Astrocyte of the spinal cord (primary cell): Measurements from ENCODE around the gene IGLL5.

Experiments
- DNase-seq: peaks from one replicate; pipeline ENCODE4 v3.0.0; 2011; ENCODE audit warnings: low read depth, low spot score
- H3K4me3 ChIP-seq: 2 replicates; pipeline ENCODE4 v1.5.1; 2011; ENCODE audit warnings: low read depth, mild to moderate bottlenecking, low read length, moderate library complexity
- in situ Hi-C: cut with HindIII; loops from 2 replicates; pipeline ENCODE4 v1.10.0; 2017; ENCODE audit warnings: low sequenced_read_pairs
- TF ChIP-seq, protein P1 (sequence below): IDR thresholded peaks from 2 replicates; pipeline ENCODE4 v1.5.1; 2012; ENCODE audit warnings: low read depth, mild to moderate bottlenecking, low read length, inconsistent platforms

The IGLL5 gene

DNA sequence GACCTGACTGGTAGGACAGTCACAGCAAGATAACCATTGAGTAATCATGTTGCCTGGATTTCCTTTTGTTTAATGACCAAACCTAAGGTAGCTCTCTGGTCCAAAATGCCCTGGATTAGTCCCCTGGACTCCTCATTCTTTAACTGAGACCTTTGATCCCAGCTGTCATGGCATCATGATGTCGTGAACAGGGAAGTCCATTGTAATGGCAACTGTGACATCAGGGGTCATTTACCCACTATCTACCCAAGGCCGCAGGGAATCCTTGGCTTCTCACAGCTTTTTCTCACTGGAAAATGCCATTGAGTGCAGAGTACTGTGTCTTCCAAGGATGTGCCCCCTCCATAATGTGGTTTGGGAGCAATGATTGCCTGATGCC, 29.1 kb upstream of the IGLL5 start:
- no peak overlapping the region for H3K4me3 ChIP-seq
- DNase-seq: no peak
- TF ChIP-seq, protein P1, sequence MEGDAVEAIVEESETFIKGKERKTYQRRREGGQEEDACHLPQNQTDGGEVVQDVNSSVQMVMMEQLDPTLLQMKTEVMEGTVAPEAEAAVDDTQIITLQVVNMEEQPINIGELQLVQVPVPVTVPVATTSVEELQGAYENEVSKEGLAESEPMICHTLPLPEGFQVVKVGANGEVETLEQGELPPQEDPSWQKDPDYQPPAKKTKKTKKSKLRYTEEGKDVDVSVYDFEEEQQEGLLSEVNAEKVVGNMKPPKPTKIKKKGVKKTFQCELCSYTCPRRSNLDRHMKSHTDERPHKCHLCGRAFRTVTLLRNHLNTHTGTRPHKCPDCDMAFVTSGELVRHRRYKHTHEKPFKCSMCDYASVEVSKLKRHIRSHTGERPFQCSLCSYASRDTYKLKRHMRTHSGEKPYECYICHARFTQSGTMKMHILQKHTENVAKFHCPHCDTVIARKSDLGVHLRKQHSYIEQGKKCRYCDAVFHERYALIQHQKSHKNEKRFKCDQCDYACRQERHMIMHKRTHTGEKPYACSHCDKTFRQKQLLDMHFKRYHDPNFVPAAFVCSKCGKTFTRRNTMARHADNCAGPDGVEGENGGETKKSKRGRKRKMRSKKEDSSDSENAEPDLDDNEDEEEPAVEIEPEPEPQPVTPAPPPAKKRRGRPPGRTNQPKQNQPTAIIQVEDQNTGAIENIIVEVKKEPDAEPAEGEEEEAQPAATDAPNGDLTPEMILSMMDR: no peak
- in situ Hi-C loops: no loop called here

DNA sequence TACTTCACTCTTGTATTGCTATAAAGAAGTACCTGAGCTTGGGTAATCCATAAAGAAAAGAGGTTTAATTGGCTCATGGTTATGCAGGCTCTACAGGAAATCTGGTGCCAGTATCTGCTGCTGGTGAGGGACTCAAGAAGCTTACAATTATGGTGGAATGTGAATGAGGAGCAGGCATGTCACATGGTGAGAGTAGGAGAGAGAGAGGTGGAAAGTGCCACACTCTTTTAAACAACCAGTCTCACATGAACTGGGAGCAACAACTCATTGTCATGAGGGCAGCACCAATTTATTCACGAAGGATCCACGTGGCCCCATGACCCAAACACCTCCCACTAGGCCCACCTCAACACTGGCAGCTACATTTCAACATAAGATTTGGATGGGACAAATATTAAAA, 24.6 kb upstream of the IGLL5 start:
- H3K4me3 ChIP-seq: no peak overlapping the region
- no peak for DNase-seq
- in situ Hi-C loops: no loop called here
- TF ChIP-seq, protein P1: no peak

DNA sequence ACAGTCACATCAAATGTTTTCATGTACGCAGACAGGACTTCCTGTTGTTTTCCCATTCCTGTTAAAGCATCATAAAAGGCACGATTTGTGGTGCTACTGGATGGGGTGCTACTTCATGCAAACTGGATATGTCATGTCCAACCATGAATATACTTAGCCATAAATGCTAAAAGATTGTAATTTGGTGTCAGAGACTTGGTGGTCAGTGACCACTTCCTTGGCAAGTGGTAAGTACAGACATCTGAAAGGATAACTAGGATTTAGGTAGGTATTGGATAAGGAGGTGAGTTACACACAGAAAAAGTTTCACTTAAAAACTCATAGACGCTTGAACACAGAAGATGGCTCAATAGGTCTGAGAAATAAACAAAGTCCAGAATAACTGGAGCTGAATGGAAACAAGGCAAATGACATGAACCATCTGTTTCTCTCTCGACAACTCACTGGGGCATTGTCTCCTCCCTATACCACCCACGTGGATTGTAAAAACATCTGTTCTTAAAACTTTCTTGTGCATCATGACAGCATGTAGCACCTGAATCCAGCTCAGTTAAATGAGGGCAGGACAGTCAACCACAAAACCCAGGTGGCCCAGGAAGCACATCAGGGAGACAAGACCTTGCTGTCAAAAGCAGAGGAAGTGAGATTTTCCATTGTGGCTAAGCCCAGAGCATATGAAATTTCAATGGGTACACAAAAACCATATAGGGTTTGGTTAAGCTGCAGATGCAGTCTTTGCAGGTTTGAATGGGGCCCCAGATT, 22.1 kb upstream of the IGLL5 start:
- TF ChIP-seq, protein P1: no peak
- no peak for DNase-seq
- in situ Hi-C loops: no loop called here
- H3K4me3 ChIP-seq: no peak overlapping the region

DNA sequence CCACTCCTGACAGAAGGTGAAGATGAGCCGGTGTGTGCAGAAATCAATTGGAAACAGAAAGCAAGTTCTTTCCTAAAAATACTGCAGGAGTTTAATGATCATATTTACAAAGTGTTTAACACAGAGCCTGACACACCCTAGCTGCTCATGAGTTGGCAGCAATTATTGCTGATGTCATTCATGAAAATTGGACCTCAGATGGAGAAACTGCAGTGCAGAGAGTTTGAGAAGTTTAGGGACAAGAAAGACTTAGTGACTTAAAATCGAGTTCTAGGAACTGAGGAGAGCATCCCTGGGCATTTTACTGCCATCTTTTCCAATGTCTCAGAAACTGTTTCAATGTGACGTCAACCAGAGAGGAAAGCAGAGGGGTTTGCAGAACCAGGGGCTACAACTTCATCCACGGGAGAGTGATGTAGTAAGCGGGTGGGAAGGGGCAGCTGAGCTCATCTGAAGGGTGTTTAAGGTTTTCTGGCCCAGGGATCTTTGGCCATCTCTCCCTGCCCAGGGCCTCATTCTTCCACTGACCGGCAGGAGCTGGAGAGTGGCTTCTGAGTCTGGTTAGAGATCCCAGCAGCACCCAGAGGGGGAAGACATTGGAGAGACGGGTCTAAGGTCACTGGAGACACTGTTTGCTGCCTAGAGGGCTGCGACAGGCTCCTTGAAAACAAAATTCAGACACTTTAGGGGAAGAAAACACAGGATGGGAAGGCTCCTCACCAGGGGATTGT, 21.1 kb upstream of the IGLL5 start:
- no peak overlapping the region for H3K4me3 ChIP-seq
- DNase-seq: no peak
- in situ Hi-C loops: no loop called here
- TF ChIP-seq, protein P1: no peak

DNA sequence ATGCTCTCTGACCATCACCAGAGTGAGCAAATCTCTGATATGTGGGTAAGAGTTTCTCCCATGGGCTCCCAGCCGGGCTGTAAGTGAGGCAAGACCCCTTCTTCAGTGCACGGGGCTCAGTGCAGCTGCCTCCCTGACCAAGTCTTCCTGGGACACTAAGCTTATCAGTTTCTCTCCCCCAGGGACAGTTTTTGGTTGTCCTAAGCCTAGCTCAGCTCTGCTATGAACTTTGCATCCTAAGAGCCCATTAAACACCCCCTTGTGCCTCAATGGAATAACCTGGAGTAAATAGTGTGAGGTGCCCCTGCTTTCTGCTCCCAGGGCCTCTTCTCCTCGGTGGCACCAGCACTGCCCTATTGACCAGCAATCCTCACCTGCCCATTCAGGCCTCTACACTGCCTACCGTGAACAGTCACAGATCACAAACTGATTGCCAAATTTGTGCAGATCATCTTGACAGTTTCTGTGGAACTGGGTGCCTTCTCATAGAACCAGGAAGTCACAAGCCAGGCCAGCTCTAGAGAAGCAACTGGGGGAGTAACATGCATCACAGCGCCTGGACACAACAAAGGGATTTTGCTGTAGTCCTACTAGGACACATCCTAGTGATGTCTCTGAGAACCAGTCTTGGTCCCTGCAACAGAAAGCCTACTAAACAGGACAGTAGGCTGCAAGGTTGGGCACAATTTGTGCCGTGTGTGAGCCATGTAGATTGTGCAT, 19.5 kb upstream of the IGLL5 start:
- no peak for DNase-seq
- TF ChIP-seq, protein P1: no peak
- in situ Hi-C loops: no loop called here
- H3K4me3 ChIP-seq: no peak overlapping the region

DNA sequence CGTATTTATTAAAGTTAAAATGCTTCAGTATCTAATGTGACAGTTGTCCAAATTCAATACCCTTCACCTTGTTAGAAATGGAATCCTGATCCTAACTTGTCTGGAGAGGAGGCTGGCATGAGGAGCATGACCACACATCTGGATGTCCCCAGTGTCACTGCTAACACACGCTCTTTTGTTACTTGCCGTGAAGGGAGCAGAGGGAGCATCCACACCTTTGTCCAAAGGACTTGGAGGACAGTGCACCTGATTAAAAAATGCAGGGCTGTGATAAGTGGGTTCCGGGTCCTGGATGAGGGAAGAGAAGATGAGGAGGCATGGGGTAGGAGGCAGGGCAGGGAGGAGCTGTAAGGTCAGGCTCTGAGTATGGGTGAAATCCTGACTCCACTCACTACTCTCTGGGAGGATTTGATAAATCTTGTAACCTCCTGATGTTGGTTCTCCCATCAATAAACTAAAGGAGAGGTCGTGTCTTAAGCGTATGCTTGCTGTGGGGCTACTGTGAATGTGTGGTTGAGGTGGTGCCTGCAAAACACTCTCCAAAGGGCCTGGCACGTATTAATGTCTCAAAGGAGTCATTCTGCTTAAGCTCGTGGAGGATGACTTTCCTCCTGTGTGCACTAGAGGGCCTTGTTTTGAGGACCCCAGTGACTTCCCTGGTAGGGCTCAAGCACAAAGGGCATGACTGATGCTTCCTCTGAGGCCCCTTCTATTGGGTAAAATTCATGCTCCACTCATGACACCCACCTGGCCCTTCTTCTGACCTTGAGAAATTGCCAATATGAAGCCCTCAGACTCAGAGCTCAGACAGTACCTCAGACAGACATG, 16.8 kb upstream of the IGLL5 start:
- in situ Hi-C loops: no loop called here
- DNase-seq: no peak
- TF ChIP-seq, protein P1: no peak

More for the DNA sequence above, 16.8 kb upstream of the IGLL5 start:
- no peak overlapping the region for H3K4me3 ChIP-seq
